ENCODE measurements around the gene SPRR4.
"Not testable (repeated sequence)": the region's sequence is repeated elsewhere in the genome, so short reads cannot be mapped to it uniquely, and the experiment has no call there.

SPRR4 gene

GRCh38 chr1:153021829-153022228 is 51.4 kb downstream of the SPRR4 start:
- DNase-seq (ENCODE audit: low read depth in 2 of 2), result not testable (repeated sequence)
